Measurements from ENCODE around the gene WDR33.

DNA sequence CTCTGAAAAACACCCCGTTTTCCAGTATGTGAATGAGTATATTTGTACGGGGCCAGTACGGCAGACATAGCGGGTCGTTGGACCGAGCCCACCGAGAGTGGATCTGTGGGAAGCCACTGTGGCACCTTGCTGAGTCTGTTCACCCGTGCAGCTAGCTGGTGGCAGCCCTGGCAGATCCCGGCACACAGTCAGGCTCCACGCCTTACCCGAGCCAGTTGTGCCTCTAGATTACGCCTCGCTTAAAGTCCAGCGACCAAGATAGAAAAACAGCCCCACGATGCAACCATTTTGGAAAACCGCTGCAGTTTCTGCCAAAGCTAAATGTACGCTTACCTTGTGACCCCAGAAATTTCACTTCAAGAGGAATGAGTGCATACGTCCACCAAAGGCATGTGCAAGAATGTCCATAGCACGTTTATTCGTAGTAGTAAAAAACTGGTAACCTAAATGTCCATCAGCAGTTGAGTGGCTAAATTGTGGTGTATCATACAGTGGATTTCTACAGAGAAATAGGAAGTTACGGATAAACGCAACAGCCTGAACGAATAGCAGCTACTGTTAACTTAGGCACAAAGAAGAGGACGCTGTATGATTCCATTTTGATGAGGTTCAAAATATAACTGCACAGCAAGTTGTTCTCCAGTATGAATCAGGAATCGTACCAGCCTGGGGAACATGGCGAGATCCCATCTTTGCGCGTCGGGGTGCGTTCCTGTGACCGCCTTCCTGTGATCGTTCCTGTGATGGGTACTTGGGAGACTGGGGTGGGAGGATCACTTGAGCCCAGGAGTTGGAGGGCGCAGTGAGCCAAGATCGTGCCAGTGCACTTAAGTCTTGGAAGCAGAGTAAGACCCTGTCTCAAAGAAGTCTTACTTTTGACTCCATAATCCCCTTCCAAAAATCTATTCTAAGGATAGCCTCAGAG lies 688 bp upstream of the WDR33 start:
- TF ChIP-seq, protein P1, sequence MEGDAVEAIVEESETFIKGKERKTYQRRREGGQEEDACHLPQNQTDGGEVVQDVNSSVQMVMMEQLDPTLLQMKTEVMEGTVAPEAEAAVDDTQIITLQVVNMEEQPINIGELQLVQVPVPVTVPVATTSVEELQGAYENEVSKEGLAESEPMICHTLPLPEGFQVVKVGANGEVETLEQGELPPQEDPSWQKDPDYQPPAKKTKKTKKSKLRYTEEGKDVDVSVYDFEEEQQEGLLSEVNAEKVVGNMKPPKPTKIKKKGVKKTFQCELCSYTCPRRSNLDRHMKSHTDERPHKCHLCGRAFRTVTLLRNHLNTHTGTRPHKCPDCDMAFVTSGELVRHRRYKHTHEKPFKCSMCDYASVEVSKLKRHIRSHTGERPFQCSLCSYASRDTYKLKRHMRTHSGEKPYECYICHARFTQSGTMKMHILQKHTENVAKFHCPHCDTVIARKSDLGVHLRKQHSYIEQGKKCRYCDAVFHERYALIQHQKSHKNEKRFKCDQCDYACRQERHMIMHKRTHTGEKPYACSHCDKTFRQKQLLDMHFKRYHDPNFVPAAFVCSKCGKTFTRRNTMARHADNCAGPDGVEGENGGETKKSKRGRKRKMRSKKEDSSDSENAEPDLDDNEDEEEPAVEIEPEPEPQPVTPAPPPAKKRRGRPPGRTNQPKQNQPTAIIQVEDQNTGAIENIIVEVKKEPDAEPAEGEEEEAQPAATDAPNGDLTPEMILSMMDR (IDR thresholded peaks at IDR 0.05; ENCODE audit: low read length), result no peak; the same call in 1 of the 2 replicates
- TF ChIP-seq EZH2 (IDR thresholded peaks at IDR 0.05; ENCODE audit: borderline replicate concordance, low read length), result no peak

Data from OCI-LY1 (cell line).